GM19023 (cell line): ENCODE results near the gene MACROD2.
A peak's percentile ranks its signal among the peaks of the same experiment; 100 is the strongest.

ENCODE experiments used
- ATAC-seq: cut with Tn5 transposase; IDR thresholded peaks from one replicate; pipeline ENCODE4 v1.9.1; 2021; ENCODE audit warnings: mild to moderate bottlenecking, moderate library complexity; ENCODE audit not compliant: unreplicated experiment

MACROD2 gene

GRCh38 chr20:16049529-16050093 lies 2054.3 kb downstream of the MACROD2 start:
- ATAC-seq, result no peak

DNA sequence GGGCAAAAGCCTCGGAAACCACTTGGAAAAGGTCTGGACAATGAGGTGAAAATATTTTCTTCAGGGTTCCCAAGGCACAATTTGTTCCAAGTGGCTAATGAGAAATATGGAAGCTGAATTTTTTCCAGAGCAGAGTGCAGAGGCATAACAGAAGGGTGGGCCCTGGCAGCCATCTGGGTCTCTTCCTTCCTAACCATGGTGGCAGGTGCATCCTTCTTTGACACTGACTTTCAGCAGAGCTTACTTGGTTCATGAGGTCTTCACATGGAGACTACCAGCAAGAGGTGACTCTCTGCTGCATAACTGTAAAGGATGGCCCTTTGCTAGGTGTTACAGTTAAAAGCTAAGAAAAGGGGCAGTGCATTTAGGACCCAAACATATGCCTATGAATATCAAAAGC lies 2055.1 kb downstream of the MACROD2 start:
- ATAC-seq, result no peak

GRCh38 chr20:16051968-16052367 lies 2056.7 kb downstream of the MACROD2 start:
- no peak for ATAC-seq

DNA sequence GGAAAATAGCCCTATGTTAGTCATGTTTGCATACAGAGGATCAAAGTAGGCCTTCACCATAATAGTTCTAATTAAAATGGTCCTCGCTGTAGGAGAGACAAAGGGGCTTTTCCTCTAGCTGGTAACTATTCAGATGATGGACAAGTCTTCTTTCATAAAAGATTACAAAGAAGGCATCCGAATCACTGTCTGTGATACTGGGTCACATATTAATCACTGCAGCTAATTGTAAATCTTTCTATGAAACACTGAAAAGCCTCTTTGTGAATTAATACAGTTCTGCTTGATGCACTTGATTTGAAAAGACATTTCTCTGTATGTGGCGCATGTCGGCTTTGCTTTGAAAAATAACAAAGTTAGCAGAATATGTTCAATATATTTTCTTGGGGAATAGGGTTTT lies 2057.1 kb downstream of the MACROD2 start:
- ATAC-seq, result no peak

- no peak for ATAC-seq
Observed at GRCh38 chr20:16054985-16055384, 2059.7 kb downstream of the MACROD2 start.

GRCh38 chr20:16057651-16058050 lies 2062.3 kb downstream of the MACROD2 start:
- ATAC-seq, result no peak

- no peak for ATAC-seq
Observed at GRCh38 chr20:16058268-16058667, 2063.0 kb downstream of the MACROD2 start.

DNA sequence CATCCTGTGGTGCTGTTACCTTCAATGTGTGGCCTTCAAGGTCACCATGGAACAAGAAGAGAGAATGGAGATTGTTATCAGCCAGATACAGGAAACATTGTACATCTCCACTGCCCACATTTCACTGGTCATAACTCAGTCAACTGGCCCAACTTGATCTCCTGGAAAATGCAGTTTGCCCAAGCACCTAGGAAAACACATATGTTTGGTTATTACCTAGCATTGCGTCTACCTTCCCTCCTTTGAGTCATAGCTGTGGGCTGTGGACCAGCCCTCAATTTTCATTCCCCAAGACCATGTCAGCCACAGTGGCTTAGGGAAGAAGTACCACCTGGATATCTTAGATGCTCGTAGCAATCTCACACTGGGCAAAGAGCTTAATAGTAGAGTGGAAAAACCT lies 2064.5 kb downstream of the MACROD2 start:
- ATAC-seq, result no peak

DNA sequence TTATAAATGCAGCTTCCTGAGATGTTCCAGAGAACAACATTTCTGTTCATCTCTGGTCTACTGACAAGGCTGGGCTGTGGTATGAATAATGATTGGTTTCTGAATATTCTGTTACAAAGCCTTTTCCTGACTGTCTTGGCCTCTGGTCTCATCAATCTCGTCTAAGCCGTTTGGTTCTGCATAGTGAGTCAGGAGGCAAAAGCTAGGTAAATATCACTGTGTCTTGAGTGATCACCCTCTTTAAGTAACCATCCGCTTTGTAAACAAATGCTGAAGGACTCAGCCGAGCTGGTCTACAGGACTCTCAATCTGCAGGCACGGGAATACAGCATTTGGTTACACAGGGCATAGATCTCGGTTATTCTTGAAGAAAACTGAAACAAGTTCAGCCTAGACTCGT lies 2066.0 kb downstream of the MACROD2 start:
- no peak for ATAC-seq

GRCh38 chr20:16062661-16063581 lies 2067.6 kb downstream of the MACROD2 start:
- no peak for ATAC-seq

DNA sequence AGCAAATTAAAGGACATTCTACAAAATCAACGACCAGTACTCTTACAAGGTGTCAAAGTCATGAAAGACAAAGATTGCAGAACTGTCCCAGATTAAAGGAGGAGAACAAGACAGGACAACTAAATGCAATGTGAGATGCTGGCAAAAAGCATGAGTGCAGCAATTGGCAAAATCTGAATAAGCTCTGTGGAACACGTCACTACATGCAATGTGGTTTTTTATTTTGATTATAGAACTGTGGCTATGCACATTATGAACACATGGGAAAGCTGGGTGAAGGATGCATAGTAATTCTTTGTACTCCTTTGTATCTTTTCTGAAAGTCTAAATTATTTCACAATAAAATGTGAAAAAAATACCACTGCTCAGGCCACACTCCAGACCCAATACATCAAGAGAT lies 2068.6 kb downstream of the MACROD2 start:
- ATAC-seq, result no peak

- no peak for ATAC-seq
Observed at GRCh38 chr20:16064989-16065707, 2069.8 kb downstream of the MACROD2 start.

GRCh38 chr20:16066571-16066970 lies 2071.3 kb downstream of the MACROD2 start:
- ATAC-seq, result no peak

DNA sequence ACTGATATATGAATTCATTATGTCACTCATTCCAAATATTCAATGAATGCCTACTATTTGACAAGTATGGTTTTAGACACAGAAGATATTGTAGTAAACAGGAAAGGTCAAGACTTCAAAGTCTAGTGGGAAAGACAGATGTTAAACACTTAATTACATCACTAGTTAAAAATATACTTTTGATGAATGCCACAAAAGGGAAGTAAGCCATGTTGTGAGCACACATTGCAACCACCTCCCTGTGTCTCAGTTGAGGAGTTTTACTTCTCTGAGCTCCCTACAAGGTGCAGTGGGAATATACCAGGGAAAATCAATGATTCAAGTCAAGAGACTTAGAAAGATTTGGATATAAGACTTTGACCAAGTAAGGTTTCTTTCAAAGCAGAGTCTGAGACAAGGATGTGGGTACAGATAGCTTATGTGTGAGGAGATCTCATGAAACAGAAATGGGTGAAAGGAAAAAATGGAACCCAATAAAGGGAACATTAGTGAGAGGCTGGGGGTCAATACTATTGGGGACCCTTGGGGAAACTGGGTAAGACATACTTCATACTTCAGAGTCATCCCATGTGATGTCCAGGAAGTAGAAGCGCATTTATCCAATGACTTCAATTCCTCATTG lies 2074.2 kb downstream of the MACROD2 start:
- peak; percentile 81 for ATAC-seq

DNA sequence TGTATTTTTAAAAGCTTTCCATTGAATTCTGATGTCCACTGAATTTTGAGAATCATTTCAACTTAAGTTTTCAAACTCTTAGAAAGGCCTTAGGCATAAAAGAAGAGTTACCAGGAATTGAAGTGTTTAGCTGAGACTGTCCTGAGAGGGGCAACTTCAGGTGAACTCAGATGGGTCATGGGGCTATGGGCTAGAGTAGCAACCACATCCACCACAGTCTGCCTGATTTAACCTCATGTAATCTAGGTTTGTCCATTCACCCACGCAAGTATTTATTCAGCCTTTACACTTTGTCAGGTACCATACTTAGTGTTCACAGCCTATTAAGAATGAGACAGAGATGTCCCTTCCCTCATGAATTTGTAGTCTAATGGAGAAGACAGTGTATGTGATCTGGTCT lies 2076.9 kb downstream of the MACROD2 start:
- no peak for ATAC-seq

DNA sequence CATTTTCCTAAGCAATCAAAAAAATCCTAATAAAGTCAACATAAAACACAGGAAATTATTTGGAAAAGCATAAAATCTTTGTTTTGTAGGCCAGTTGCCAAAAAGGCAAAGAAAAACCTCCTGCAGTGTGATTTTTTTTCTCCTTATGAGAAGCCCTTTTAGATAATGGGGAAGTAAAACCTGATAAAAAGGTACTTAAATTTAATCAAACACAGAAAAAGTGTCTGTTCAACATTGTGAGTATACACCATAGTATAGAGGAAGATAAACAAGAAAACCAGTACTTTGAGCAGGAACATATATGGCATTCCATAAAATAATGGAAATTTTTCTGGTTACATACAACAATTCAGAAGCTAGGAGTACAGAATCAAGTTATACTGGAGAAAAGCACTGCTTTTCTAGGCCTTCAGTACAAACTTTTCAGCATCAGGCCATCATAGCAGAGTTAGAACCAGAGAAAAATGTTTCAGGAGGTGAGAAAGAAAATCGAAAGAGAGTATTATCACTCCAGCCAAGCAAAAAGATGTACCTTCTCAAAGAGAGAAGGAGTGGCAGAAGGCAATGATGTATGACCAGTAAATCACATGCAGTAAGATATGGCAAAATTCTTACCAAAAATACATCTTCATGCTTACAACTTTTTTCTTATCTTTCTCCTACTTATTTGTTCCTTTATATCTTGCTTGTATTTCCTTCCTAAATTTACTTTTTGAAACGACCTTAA lies 2083.0 kb downstream of the MACROD2 start:
- ATAC-seq, result no peak

- no peak for ATAC-seq
Observed at GRCh38 chr20:16081421-16081820, 2086.1 kb downstream of the MACROD2 start.

DNA sequence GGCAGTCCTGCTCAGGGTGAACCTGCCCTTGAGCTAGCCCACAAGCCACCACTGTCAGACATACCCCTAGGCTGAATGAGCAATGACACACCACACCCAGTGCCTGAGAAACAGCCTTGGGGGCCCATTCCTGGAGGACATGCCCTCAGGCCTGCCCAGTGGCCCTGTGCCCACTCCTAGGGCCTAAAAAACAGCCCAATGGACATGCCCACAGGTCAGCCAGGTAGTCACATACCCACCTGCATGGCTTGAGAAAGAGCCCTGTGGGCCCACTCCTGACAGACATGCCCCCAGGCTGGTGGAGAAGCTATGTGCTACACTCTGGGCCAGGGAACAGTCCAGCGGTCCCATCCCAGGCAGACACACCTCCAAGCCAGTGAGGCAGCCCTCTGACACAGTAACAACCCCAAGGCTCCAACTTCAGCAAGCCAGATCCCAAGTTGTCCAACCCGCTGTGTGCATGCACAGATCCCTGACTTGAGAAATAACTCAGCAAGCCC lies 2086.8 kb downstream of the MACROD2 start:
- no peak for ATAC-seq

DNA sequence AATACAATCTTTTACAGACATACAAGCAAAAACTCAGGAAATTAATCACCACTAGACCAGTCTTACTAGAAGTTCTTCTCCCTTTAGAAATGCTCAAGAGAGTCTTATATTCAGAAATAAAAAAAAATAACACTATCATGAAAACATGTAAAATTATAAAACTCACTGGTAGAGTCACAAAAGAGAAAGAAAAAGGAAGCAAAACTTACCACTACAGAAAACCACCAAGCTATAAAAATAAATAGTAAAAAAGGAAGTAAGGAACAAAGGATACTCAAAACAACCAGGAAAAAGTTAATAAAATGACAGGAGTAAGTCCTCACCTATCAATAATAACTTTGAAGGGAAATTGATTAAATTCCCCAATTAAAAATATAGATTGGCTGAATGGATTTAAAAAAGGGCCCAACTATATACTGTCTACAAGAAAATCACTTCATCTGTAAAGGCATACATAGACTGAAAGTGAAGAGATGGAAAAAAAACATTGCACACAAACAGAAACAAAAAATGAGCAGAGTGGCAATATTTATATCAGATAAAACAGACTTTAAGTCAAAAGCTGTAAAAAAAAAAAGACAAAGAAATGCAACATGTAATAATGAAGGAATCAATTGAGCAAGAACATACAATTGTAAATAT lies 2088.4 kb downstream of the MACROD2 start:
- ATAC-seq, result no peak

- no peak for ATAC-seq
Observed at GRCh38 chr20:16095226-16095625, 2099.9 kb downstream of the MACROD2 start.
